Stimulated activated CD8-positive, alpha-beta memory T cell treated with anti-CD3 and anti-CD28 coated beads, Interleukin-7, amount 100 ng/mL, for 48 hours (primary cell): Measurements from ENCODE around the gene BHLHA15.
"Not testable (repeated sequence)": the region's sequence is repeated elsewhere in the genome, so short reads cannot be mapped to it uniquely, and the experiment has no call there.

Experiments
- DNase-seq, 2 donors: peaks; one replicate each; pipeline ENCODE4 v3.0.0-alpha.2; 2020; ENCODE audit warnings: low read depth in 1 of 2; ENCODE audit errors: extremely low read depth in 1 of 2

BHLHA15 gene

DNA sequence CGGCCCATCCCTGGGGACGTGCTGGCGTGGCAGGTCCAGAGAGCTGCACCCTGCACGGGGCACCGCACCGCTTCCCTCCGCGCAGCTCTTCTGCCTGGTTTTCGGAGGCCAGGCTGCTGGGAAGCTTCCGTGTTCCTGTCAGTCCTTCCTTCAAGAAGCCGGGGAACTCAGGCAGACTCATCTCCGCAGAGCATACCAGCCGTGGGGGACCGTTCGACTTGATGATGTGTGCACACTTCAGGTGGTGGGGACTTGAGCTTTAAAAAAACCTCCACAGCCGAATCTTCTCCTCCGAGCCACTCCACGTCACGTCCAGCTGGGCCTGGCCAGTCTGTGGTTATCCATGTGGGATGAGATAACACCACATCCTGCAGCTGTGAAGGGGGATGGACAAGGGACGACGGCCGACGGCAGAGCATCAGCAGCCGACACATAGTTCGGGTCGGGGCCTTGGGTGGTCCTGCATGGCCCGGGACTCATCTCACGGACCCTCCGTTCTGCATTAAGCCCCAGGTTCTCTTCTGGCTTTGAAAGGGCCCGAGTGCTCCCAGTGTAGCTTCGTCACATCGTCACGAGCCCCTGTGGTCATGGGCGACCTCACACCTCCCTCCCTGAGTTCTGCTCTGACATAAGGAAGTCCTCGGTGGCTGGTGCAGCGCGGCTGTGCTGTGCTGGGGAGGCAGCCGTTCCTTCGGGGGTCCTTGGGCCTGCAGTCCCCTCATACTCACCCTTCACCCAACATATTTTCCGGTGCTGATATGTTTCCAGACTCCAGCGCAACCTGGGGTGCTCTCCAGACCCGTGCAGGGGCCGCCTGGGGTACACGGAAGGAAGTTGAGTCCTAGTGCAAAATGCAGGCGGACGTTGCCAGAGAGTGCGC, 4.5 kb upstream of the BHLHA15 start:
- no peak for DNase-seq

DNA sequence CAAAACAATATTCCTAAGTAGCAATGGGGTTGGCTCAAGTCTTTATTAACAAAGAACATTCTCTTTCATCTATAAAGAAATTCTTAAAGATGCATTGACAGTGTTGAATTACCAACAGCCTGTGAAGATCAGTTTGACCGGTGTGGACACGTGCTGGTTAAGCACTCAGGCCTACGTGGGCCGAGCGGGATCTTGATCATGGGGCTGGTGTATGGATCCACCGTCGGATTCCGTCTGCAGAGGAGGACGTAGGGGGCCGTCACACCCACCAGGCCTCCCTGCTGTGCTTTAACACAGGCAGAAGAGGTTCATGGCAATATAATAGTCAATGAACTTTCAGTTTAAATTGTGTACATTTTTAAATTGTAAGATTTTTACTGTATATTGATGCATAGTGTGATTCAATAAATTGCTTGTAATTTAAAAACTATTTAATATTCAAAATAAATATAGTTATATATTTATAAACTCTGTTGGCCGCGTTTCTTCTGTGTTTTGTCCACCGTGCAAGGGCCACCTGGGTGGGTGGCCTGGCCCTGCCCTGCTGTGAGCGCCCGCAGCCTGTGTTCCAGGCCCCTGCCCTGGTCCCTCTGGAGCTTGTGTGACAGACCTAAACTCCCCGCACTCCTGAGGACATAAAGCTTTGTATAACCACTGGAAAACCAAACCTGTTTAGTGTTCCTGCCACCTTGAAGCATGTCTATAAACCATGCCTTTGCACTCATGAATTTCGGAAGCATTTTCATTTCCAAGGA, 1.9 kb upstream of the BHLHA15 start:
- DNase-seq: no peak

DNA sequence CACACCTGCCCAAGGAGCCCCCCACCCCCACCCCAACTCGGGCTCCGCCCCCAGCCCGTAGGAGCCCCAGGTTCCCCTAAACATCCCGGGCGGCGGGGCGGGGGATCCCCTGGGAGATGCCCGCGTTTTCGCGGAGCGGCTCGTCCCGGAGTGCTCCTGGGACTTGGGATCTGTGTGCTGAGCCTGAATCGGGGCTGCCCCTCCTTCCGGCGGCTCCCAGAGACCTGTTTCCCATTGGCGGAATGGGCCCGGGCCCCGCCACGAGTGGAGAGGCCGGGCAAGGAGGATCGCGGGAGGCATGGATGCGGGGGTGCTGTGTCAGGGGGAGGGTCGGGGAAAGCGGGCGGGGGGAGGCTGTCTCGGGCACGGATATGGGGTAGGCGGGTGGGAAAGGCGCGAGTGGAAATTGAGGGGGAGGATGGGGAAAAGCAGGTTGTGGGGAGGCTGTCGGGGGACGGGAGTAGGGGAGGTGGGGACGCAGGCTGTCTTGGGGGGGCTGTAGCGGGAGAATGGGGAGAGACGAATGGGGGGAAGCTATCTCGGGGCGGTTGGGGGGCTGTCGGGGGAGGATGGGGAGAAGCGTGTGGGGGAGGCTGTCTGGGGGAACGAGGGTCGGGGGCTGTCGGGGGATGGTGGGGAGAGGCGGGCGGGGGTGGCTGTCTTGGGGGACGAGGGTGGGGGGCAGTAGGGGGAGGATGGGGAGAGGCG, 572 bp upstream of the BHLHA15 start:
- no peak for DNase-seq

DNA sequence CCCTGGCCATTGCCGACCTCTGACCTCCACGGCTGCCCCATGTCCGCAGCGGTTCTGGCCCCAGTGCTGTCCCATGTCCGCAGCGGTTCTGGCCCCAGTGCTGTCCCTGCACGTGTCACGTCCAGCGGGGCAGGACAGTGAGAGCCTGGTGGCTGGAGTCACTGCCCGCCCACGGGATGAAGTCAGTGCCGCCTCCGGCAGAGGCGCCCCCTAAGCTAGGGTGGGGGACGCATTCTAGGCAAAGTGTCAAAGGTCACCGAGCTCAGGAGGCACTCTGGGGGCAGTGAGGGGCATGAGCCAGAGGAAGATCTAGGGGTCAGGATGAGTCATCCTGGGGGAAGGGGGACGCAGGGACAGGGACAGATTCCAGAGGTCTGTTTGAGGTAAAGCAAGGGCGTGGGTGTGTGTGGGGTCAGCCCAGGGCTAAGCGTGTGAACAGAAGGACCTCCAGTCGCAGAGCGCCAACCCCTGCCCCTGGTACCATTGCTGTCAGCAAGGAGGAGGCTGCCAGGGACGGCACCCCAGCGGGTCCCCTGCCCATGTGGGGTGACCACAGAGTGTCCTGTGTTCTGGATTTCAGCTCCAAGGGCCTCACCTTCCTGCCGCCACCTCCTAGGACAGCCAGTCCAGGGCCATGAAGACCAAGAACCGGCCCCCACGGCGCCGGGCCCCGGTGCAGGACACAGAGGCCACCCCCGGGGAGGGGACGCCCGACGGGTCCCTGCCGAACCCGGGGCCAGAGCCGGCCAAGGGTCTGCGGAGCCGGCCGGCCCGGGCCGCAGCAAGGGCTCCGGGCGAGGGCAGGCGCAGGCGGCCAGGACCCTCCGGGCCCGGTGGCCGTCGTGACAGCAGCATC, 665 bp downstream of the BHLHA15 start:
- no peak for DNase-seq

DNA sequence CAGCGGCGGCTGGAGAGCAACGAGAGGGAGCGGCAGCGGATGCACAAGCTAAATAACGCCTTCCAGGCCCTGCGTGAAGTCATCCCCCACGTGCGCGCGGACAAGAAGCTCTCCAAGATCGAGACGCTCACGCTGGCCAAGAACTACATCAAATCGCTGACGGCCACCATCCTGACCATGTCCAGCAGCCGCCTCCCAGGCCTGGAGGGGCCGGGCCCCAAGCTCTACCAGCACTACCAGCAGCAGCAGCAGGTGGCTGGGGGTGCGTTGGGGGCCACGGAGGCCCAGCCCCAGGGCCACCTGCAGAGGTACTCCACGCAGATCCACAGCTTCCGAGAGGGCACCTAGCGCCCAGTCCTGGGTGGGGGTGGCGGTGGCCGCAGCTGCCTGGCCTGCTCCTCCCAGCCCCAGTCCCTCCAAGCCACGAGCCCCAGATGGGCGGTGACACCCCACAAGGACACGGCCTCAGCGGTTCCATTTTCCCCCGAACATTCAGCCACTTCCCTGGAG, 1.3 kb downstream of the BHLHA15 start:
- no peak for DNase-seq

DNA sequence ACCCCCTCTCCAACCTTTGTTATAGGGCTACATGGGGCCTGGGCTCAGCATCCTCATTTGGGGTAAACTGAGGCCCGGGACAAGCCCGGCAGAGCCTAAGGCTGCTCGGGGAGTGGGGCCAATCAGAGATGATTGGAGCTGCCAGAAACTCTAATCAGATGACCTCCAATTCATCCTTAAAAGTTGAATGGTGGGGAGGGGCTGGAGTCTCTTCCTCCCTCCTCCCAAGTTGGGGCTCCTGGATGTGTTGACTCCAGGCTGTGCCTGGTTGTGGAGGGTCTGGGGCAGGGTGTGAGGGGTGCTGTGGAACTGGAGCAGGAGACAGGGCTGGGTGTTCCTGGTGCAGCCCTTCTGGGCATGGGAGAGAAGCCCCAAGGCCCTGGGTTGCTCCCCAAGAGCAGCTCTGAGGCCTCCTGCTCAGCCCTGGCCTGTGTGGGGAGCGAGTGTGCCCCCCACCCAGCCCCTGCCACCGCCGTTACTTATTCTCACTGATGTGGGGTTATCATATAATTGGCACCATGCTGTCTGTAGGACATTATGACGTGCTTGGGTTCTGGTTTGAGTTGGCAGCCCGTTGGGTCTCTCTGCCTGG, 2.2 kb downstream of the BHLHA15 start:
- no peak for DNase-seq

DNA sequence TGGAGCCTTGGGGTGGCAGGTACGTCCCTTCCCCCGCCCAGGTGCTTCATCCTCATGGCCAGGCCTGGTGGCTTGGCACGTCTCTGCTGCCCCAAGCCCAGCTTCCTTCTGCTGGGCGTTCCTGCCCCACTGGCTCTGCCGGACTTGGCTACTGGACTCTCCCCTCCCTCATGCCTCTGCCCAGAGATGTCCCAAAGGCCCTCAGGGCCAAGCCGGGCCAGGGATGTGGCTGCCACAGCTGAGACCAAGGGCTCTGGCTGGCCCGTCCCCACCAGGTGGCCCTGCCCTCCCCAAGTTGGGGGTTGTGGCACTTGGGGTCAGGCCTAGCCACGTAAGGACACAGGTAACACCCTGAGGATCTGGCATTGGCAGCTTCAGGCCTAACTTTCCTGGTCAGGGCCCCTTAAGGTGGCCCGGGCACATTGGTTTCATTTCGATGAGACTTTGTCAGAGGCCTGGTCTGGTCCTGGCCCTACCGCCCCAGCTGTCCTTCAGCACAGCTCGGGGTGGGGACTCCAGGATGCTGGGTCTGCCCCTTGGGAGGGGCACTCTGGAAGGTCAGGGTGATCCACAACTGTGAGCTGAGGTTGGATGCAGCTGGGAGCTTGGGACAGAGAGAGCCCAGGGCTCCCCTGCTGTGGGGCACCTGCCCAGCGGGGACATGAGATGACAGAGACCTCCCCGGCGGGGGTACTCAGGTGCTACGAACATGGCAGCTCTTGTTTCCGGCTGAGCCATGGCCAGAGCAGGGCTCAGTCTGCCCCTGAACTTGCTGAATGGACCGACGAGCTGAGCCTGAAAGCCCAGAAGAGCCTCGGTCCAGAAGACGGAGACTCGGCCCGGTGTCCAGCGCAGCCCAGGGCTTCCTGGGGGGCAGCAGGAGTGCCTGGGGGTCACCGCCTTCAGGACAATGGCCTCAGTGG, 2.9 kb downstream of the BHLHA15 start:
- DNase-seq: no peak

DNA sequence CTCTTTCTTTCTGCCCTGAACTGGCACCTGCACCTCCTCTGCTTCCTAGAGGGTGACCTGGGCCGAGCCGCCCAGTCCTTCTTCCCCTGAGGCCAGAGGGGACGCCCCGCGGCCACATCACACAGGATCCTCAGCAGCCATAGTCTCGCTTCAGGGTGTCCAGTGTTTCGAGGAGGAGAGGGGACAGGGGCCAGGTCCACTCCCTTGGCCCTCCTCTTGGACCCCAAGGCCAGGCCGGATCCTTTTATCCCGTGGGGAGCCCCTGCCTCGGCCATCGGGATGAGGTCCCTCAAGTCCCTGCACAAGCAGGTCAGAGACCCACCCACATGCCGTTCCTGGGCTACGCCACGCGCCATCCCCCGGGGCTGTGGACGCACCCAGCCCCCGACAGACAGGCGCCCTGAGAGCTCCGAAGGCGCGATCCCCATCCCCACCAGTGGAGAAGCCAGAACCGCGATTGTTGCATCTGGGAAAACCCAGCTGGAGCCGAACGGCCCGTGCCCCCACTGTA, 3.6 kb downstream of the BHLHA15 start:
- DNase-seq: no peak

DNA sequence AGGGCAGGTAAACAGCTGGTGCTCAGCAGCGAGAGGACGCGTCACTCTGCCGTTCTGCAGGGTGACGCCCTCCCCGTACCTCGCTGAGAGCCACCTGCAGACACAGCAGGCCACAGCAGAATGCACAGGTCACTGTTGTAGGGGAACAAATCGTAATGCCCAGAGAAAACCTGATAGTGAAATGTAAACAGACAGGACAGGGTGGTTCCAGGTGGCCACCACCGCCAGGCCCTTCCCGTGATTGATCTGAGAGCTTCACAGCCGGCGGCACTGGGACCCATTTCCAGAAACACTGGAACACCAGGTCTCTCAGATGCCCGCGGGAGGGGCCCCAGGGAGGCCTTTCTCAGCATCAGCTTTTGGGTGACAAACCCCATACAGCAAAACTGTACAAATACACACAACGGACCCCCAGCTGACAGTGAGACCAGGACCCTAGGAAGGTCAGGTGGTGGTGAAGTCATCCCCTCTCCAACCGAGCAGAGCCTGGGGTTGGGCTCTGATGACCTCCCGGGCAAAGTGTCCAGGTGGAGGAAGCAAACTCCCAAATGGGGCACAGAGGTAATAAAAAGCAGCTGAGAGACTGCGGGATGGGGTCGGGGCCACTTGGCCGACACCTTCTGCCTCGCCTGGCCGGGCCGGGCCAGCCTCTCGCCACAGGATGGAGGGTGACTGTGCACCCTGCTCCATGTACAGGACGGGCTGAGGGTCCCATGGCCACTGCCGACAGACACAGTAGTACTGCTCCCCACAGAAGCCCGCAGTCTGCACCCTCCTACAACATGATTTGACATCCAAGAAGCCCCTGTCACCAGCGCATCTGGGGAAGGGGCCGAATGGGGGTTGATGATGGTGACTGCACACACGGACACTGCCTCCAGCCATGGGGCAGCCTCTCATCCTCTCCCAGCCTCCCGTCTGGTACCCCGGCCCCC, 4.6 kb downstream of the BHLHA15 start:
- DNase-seq: no peak

DNA sequence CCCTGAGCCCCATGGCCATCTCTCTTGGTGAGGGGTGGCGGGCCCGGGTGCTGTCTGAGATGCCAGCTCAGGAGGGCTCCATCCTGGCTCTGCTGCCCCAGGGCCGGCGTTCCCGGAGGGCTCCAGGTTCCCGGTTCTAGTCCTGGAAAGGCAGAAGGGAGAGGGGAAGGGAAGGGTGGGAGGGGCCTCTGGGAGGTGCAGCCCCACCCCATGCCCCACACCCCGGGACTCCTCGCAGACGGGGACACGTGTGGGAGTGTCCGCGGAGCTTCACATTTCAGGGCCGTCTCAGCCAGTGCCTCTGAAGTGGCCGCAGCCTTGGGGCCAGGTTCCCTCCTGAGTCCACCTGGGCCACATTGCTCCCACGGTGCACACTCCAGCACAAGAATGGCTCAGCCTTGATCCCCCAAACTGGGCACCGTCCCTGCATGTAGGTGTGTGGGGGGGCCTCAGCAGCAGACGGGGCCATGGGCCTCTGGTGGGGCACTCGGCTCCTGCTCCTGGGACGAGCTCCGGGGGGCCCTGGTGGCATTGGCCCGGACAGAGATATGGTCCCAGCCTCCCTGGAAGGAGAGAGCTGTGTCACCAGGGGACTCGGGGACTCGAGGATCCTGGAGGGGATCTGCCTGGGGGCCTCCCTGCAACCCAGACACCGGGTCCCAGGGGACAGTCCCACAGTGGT, 5.8 kb downstream of the BHLHA15 start:
- no peak for DNase-seq

DNA sequence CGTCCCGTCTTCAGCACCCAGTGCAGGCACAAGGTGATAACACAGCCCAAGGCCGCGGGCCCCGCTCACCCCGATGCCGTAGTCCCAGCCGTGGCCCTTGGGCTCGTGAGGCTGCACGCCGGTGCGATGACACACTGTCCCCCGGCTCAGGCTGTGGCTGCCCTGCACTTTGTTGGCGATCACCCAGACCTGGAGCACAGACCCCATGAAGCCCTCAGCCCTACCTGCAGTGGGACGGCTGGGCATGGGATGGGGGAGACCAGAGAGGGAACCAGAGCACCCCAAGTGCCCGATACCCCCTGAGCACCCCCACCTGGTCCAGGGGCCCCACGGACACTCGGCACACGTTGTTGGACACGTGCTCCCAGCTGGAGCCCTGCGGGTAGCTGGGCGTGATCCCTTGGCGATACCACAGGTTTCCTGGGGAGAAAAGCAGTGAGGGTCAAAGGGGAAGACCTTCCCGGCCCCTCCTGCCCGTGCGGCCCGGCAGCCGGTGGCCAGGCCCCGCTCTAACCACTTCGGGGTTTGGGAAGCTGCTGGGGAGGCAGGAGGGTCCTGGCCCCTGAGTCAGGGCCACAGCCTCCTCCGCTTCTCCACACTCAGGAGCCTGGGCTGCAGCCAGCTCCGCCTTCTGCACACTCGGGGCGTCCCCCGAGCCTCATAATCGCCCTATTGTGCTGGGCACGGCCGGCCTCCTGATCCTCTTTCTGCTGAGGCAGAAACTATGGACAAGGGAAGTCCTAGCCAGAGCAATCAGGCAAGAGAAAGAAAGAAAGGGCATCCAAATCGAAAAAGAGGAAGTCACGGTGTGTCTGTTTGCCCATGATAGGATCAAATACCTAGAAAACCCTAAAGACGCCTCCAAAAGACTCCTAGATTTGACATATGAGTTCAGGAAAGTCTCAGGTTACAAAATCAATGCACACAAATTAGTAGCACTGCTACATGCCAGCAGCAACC, 6.7 kb downstream of the BHLHA15 start:
- DNase-seq: no peak

DNA sequence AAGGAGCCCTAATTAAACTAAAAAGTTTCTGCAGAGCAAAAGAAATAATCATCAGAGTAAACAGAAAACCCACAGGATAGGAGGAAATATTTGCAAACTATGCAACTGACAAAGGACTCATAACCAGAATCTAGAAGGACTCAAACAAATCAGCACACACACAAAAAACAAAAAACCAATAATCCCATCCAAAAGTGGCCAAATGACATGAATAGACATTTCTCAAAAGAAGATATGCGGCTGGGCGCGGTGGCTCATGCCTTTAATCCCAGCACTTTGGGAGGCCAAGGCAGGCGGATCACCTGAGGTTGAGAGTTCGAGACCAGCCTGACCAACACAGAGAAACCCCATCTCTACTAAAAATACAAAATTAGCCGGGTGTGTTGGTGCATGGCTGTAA, 8.1 kb downstream of the BHLHA15 start:
- not testable (repeated sequence) for DNase-seq

DNA sequence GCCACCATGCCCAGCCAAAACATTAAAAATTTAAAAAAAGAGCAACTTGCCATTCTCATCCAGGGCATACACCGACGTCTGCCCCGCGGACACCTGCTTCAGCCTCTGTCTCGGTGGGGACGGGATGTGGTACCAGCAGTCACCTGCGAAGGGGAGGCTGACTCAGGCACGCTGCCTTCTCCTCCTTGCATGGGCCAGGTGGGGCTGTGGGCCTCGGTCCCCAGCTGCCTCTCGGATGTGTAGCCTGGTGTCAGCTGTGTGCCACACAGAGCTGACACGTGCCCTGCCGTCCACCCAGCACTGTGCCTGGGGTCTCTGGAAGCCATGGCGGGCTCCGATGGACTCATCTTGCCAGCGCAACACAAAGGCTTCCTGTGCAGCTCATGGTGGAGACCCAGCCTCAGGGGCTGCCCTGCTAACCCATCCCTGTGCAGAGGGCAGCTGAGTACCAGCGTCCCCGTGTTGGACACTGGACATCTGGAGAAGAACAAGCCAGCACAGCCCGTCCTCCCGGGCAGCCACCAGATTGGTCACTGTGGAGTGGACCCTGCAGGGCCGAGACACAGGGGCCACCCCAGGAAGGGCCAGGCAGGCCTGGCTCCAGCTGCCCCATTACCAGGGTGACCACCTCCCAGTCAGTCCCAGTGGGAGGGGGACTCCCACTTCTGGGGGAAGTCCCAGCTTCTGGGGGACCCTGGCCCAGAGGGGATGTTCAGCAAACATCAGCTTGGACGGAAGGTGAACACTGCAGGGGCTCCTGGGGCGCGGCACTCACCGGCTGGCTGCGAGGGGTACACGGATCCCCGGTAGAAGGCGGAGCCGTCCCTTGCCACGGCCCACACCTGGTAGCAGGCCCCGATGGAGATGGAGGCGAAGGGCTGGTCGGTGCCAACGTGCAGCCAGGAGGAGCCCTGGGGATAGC, 10.6 kb downstream of the BHLHA15 start:
- no peak for DNase-seq

DNA sequence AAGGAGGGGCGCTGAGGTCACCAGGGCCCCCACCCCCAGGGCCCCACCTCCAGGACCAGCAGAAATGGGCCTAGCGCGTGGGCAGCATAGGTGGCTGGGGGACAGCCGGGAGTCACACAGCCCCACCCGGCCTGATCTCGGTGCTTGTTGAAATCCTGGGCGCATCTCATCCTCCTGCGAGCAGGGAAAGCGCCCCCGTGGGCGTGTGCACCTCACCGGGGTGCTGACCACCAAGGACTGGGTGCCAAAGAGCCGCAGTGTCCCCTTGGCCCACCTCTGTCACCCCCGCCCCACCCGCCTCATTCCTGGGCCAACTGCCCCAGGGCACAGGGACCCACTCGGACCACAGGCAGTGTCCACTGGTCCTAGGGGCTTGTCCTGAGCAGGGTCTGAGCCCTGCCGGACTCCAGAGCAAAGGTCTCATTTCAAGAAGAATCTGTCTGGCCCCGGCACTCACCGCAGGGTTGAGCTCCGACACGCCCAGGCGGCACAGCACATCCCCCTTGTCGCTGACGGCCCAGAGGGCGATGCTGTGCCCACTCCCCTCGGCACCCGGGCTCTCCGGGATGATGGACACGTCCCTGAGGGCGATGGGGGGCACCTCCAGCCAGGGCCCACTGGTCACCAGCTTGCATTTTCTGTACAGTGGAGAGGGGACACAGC, 11.4 kb downstream of the BHLHA15 start:
- DNase-seq: no peak
